ENCODE measurements around the gene PRKN.

PRKN gene

GRCh38 chr6:161732594-161732993, 995.0 kb downstream of the PRKN start:
- Histone ChIP-seq H3K36me3 (no peaks in the 10 kb centered on the region), H3K27ac (no peak overlapping the region), H3K9me3 (no peaks in the 10 kb centered on the region), H3K4me1 (no peaks in the 10 kb centered on the region), H3K4me3 (no peak overlapping the region), H3K27me3 (no peaks in the 10 kb centered on the region)
- DNase-seq: no peak
- intact Hi-C loops (cut with DNase I; ENCODE audit: low total_unique reads): no loop called here
- TF ChIP-seq CTCF (IDR thresholded peaks at IDR 0.05): no peak

GRCh38 chr6:161727083-161727833, 1000.3 kb downstream of the PRKN start:
- no peak overlapping the region for H3K4me3 ChIP-seq
- DNase-seq: no peak

GRCh38 chr6:161722394-161722793, 1005.2 kb downstream of the PRKN start:
- H3K4me3 ChIP-seq: no peak overlapping the region
- no peaks in the 10 kb centered on the region for H3K9me3 ChIP-seq
- no peaks in the 10 kb centered on the region for H3K27me3 ChIP-seq
- DNase-seq: no peak
- no peaks in the 10 kb centered on the region for H3K36me3 ChIP-seq
- H3K27ac ChIP-seq: no peak overlapping the region
- no peaks in the 10 kb centered on the region for H3K4me1 ChIP-seq
- intact Hi-C loops (cut with DNase I; ENCODE audit: low total_unique reads): no loop called here
- no peak for TF ChIP-seq CTCF (IDR thresholded peaks at IDR 0.05)

More at GRCh38 chr6:161727083-161727833, 1000.3 kb downstream of the PRKN start:
- intact Hi-C loops (cut with DNase I; ENCODE audit: low total_unique reads): no loop called here
- TF ChIP-seq CTCF (IDR thresholded peaks at IDR 0.05): no peak
- no peaks in the 10 kb centered on the region for H3K9me3 ChIP-seq
- no peaks in the 10 kb centered on the region for H3K36me3 ChIP-seq
- no peaks in the 10 kb centered on the region for H3K27me3 ChIP-seq
- H3K4me1 ChIP-seq: no peaks in the 10 kb centered on the region
- H3K27ac ChIP-seq: no peak overlapping the region

- H3K27ac ChIP-seq: no peak overlapping the region
- intact Hi-C loops (cut with DNase I; ENCODE audit: low total_unique reads): no loop called here
- H3K4me1 ChIP-seq: no peaks in the 10 kb centered on the region
- DNase-seq: no peak
- no peaks in the 10 kb centered on the region for H3K36me3 ChIP-seq
- TF ChIP-seq CTCF (IDR thresholded peaks at IDR 0.05): no peak
- no peak overlapping the region for H3K4me3 ChIP-seq
- no peaks in the 10 kb centered on the region for H3K27me3 ChIP-seq
- no peaks in the 10 kb centered on the region for H3K9me3 ChIP-seq
These were observed 1006.1 kb downstream of the PRKN start for GRCh38 chr6:161721511-161721910.

GRCh38 chr6:161716176-161716575, 1011.4 kb downstream of the PRKN start:
- Histone ChIP-seq H3K27me3 (no peaks in the 10 kb centered on the region), H3K36me3 (no peaks in the 10 kb centered on the region), H3K4me1 (no peaks in the 10 kb centered on the region), H3K4me3 (no peak overlapping the region), H3K27ac (no peak overlapping the region), H3K9me3 (no peaks in the 10 kb centered on the region)
- TF ChIP-seq CTCF (IDR thresholded peaks at IDR 0.05): no peak
- intact Hi-C loops (cut with DNase I; ENCODE audit: low total_unique reads): no loop called here
- DNase-seq: no peak

Measured in tibial artery (tissue), 4 donors.